NCI-H2196 treated with DMSO at 0.1 percent for 48 hours (cell line): ENCODE measurements around the gene ASTN2.

Experiments used
- DNase-seq: peaks from one replicate; lab custom pipeline; 2025; ENCODE audit not compliant: unreplicated experiment; lab: John Stamatoyannopoulos, UW

The ASTN2 gene, protein sequence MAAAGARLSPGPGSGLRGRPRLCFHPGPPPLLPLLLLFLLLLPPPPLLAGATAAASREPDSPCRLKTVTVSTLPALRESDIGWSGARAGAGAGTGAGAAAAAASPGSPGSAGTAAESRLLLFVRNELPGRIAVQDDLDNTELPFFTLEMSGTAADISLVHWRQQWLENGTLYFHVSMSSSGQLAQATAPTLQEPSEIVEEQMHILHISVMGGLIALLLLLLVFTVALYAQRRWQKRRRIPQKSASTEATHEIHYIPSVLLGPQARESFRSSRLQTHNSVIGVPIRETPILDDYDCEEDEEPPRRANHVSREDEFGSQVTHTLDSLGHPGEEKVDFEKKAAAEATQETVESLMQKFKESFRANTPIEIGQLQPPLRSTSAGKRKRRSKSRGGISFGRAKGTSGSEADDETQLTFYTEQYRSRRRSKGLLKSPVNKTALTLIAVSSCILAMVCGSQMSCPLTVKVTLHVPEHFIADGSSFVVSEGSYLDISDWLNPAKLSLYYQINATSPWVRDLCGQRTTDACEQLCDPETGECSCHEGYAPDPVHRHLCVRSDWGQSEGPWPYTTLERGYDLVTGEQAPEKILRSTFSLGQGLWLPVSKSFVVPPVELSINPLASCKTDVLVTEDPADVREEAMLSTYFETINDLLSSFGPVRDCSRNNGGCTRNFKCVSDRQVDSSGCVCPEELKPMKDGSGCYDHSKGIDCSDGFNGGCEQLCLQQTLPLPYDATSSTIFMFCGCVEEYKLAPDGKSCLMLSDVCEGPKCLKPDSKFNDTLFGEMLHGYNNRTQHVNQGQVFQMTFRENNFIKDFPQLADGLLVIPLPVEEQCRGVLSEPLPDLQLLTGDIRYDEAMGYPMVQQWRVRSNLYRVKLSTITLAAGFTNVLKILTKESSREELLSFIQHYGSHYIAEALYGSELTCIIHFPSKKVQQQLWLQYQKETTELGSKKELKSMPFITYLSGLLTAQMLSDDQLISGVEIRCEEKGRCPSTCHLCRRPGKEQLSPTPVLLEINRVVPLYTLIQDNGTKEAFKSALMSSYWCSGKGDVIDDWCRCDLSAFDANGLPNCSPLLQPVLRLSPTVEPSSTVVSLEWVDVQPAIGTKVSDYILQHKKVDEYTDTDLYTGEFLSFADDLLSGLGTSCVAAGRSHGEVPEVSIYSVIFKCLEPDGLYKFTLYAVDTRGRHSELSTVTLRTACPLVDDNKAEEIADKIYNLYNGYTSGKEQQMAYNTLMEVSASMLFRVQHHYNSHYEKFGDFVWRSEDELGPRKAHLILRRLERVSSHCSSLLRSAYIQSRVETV (N-terminal part only)

GRCh38 chr9:117414906-117415331 is at the start of gene ASTN2:
TSS of gene ASTN2 (minus strand) at chr9:117415057. CDS start at chr9:117414938, 119 bp downstream.
- no peak for DNase-seq

DNA sequence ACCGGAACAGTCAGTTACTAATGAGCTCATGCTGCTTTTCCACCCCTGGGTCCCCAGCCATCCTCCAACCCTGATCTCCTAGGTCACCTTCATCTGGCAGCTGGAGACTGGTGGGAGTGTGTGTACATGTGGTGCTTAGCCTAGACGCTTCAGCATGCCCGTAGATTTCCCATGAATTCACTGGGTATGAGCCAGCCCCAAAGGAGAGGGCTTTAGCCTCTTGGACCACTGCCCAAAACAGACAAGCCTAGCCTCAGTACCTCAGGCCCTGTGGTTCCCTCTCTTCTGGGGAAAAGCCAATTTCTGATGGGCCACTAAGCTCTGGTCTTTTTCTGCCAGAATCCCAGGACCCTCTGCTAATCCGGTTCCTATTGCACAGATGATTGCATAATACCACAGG is 48.0 kb upstream of the ASTN2 start:
- no peak for DNase-seq

DNA sequence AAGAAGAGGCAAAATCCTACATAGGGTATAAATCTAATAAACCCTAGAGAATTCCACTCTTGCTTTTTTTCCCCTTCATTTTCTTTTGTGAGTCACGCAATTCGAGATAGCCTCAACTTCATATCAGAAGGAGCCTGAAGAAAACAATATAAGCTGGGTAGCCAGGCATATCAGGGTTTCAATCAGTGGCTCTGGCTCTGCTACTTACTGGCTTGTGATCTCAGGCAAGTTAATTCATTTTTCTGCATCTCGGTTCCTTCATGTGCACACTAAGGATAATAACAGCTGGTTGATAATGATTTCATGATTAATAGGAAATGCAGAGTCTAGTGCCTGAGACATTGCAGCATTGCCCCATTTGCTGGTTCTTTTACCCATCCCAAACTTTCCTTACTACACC is 46.5 kb upstream of the ASTN2 start:
- no peak for DNase-seq

DNA sequence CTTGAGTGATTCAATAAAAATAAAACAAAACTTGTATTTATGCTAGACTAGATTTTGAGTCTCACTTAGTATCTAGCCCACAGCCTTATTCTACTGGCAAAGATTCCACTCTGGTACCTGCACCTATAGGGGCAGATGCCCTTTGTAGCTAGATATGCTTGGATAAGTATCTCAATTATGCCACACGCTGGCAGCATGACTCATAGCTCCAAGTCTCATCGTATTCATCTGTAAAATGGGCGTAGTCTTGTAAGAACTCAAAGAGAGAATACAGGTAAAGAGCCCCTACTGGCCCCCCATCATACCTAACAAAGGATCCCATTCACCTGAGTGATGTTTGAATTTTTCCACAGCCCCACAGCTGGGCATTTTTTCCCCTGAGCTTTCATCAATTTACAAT is 45.9 kb upstream of the ASTN2 start:
- DNase-seq, result no peak

DNA sequence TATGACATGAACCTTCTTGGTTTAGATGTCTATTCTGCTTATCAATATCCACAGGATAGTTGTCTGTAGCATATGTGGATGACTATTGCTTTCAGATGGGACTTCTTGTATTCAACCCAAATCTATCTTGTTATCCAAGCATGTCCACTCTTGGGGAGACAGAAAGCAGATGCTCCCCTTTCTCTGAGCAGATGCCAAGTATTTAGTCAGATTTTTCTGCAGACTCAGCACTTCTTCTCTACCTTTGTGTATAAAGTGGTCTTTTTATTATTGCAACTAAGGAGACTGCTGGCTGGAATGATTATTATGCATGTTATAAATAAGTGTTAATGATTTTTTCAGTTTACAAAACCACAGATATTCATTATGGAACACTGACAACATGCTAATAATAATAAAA is 45.1 kb upstream of the ASTN2 start:
- no peak for DNase-seq

- no peak for DNase-seq
Observed at GRCh38 chr9:117458066-117458465, 43.2 kb upstream of the ASTN2 start.

- DNase-seq, result no peak
Observed at GRCh38 chr9:117454711-117455110, 39.9 kb upstream of the ASTN2 start.

DNA sequence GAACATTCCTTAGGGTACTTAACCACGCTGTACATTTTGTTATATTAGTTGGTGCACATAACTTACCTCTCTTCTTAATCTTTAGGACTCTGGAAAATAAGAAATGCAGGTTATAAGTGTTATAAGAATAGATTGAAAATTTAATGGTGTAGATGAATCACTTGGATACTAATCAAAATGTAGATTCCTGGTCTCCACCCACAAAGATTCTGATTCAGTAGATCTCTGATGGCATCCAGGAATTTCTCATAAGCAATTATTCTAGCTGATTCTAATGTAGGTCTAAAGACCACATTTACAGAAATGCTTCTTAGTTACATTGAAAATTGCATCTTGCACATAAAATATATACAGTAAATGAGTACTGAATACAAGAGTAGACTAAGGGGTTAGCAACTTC is 38.9 kb upstream of the ASTN2 start:
- no peak for DNase-seq

DNA sequence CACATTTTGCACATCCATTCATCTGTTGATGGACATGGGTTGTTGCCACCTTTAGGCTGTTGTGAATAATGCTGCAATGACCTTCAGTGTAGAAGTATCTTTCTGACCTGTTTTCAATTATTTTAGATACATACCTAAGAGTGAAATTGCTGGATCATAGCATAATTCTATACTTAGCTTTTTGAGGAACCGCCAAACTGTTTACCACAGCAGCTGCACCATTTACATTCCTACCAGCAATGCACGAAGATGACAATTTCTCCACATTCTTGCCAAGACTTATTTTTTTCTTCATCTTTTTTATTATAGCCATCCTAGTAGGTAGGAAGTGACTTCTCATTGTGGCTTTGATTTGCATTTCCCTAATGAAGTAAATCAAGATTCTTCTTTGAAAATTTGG is 36.5 kb upstream of the ASTN2 start:
- no peak for DNase-seq

- no peak for DNase-seq
Observed at GRCh38 chr9:117448066-117448465, 33.2 kb upstream of the ASTN2 start.

GRCh38 chr9:117445631-117446030 is 30.8 kb upstream of the ASTN2 start:
- DNase-seq, result no peak

GRCh38 chr9:117444501-117444900 is 29.6 kb upstream of the ASTN2 start:
- DNase-seq, result no peak

GRCh38 chr9:117437283-117437682 is 22.4 kb upstream of the ASTN2 start:
- DNase-seq, result no peak

- DNase-seq, result no peak
Observed at GRCh38 chr9:117435630-117436261, 20.9 kb upstream of the ASTN2 start.

DNA sequence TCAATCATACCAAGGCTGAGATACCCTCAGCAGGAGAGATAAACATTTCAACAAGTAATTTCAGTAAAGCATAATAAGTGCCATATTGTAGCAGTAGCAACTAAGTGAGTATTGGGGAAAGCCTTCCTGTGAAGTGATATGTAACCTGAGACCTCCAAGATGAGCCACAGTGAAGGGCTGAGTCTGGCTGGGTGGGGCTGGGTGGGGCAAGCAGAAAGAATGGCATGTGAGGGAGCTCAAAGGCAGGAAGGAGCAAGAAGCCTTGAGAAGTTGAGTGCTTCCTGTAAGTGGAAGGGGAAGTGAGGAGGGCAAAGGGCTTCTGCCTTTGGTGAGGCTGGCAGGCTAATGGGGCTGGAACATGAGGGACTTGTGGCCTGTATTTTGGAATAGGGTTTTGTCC is 19.7 kb upstream of the ASTN2 start:
- DNase-seq, result no peak

DNA sequence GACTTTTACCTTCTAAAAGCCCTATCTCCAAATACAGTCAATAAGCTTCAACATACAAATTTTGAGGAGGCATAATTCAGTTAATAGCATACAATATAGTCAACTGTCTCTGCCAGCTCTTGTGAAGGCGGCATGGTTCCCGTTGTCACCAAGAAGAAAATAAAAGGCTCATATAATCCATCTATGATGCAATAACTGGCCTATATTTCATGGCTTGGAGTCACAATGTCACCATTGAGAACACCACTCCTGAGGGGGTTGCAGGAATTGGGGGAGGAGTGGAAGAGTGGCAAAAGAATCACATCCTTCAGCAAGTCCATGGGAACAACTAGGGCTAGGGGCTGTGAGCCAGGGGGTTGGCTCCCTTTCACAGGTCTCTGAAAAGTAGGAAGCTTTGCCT is 16.0 kb upstream of the ASTN2 start:
- no peak for DNase-seq

- DNase-seq, result no peak
Observed at GRCh38 chr9:117427357-117427913, 12.6 kb upstream of the ASTN2 start.

DNA sequence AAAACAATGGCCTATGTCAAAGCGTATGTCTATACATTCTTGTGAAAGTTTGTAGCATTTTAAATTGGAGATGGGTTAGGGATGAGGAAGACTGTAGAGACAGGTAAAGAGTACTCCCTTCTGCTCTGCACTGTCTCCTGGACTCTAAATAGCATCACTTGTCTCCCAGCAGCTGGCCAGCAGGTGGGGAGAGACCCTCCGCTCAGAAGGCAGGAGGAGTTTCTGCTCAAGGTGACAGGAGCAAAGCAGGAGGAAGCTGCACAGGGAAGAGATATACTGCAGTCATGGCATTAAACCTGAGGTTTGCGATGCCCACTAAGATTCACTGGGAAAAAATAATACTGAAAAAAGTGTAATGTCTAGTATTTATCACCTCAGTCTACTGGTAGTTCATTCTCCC is 10.7 kb upstream of the ASTN2 start:
- no peak for DNase-seq

DNA sequence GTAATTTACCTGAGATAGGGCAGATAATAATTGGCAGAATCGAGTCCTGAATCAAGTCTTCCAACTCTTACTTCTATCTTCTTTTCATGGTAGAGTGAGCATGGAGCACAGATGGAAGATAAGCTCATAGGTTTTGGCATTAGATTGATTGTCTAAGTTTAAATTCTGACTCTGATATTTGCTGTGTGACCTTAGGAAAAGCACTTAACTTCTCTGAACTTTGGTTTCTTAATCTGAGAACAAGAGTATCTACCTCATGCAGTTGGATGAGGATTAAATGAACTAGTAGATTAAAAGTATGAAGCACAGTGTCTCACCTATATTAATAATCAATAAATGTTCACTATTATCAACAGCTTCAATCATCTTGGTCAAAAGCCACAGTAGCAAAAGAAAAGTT is 9.4 kb upstream of the ASTN2 start:
- no peak for DNase-seq

- no peak for DNase-seq
Observed at GRCh38 chr9:117418111-117418510, 3.3 kb upstream of the ASTN2 start.

GRCh38 chr9:117416856-117417255 is 2.0 kb upstream of the ASTN2 start:
- no peak for DNase-seq
